ENCODE data around the gene ROBO1. TPM values are rescaled to one million over a fixed set of nuclear protein-coding genes. Genes with fewer than 3 reads are reported as not detected.
"Not testable (repeated sequence)": the region's sequence is repeated elsewhere in the genome, so short reads cannot be mapped to it uniquely, and the experiment has no call there.

Gene ROBO1
- total RNA-seq, 1 donor from 2014 or later = 43.7 TPM

DNA sequence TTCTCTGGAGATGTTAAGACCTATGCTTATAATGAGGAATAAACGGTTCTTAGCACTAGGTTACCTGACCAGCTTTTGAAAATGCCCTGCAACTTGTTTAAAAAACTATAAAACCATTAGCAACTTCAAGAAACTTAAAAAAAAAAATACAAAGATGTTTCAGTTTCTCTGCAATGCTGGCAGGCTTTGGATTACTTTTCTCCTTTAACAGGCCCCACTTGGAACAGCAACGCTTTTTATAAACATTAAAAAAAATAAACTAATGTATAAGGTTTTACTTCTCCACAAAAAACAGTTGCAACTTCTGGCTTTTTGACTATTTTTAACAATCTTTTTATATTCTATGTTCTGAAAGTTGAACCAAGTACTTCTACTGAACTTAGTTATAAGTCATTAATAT is 1006.7 kb downstream of the ROBO1 start:
- Mint-ChIP-seq H3K27me3 (ENCODE audit: low read depth) (no peaks in the 10 kb centered on the region), H3K4me3 (ENCODE audit: unreplicated experiment) (no peak overlapping the region), H3K9me3 (ENCODE audit: low read depth) (no peaks in the 10 kb centered on the region), H3K36me3 (ENCODE audit: low read depth) (no peaks in the 10 kb centered on the region), H3K4me1 (ENCODE audit: low read depth) (peaks cover 5% of the 10 kb centered on the region), H3K27ac (ENCODE audit: unreplicated experiment) (no peak overlapping the region)
- no peak for DNase-seq (ENCODE audit: low spot score)
- TF ChIP-seq, protein P1, sequence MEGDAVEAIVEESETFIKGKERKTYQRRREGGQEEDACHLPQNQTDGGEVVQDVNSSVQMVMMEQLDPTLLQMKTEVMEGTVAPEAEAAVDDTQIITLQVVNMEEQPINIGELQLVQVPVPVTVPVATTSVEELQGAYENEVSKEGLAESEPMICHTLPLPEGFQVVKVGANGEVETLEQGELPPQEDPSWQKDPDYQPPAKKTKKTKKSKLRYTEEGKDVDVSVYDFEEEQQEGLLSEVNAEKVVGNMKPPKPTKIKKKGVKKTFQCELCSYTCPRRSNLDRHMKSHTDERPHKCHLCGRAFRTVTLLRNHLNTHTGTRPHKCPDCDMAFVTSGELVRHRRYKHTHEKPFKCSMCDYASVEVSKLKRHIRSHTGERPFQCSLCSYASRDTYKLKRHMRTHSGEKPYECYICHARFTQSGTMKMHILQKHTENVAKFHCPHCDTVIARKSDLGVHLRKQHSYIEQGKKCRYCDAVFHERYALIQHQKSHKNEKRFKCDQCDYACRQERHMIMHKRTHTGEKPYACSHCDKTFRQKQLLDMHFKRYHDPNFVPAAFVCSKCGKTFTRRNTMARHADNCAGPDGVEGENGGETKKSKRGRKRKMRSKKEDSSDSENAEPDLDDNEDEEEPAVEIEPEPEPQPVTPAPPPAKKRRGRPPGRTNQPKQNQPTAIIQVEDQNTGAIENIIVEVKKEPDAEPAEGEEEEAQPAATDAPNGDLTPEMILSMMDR (IDR thresholded peaks at IDR 0.05) = no peak

DNA sequence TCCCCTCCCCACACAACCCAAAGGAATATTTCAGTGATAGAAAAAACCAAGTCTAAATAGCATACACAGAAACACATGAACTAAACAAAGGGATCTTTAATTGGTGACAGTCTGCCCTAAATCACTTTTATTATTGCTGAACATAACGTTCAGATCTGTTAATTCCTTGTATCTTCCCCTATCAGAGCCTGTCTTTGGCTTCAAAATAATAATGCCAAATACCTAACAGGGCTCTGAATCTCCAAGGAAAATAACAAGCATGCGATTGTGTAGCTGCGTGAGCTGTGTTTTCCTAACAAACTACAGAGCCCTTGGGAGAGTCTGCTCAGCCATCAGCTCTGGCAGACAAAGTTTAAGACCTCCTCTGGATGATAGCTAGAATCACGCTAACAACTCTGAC is 1010.1 kb downstream of the ROBO1 start:
- H3K27ac Mint-ChIP-seq (ENCODE audit: unreplicated experiment) = no peak overlapping the region
- peaks cover 12% of the 10 kb centered on the region for H3K4me1 Mint-ChIP-seq (ENCODE audit: low read depth)
- H3K4me3 Mint-ChIP-seq (ENCODE audit: unreplicated experiment) = no peak overlapping the region
- DNase-seq (ENCODE audit: low spot score) = no peak
- H3K27me3 Mint-ChIP-seq (ENCODE audit: low read depth) = no peaks in the 10 kb centered on the region
- no peaks in the 10 kb centered on the region for H3K9me3 Mint-ChIP-seq (ENCODE audit: low read depth)
- TF ChIP-seq, protein P1 (IDR thresholded peaks at IDR 0.05) = no peak
- H3K36me3 Mint-ChIP-seq (ENCODE audit: low read depth) = no peaks in the 10 kb centered on the region

DNA sequence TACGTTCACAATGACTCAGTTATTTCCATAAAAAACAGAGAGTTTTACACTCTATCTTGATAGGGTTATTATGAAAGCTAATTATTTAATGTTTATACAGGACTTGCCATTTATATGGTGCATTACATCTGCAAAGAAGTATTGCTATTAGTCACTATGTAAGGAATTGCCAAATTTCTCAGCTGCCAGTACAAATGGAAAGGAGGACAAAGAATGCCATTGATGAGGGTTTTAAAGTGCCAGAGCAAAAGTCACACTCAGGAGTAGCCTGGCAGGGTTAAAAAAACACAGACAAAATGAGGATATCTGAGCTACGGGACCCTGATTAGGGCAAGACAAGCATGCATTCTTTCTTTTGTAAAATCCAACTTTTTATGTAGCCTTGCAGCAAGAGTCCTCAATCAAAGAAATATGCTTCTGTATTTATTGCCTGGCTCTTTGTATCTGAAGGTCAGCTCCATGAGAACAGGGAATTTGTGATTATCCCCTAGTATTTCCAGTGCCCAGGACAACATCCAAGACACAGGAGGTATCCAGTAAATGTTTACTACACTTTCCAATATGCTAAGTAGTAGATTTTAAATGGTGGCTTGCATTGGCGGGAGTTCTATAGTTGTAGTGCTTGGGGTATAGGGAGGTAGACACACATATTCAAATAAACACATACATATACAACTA is 1013.6 kb downstream of the ROBO1 start:
- H3K27ac Mint-ChIP-seq (ENCODE audit: unreplicated experiment) = peak overlapping the region; percentile 5
- TF ChIP-seq, protein P1 (IDR thresholded peaks at IDR 0.05) = no peak
- no peak overlapping the region for H3K4me3 Mint-ChIP-seq (ENCODE audit: unreplicated experiment)
- H3K36me3 Mint-ChIP-seq (ENCODE audit: low read depth) = no peaks in the 10 kb centered on the region
- no peaks in the 10 kb centered on the region for H3K9me3 Mint-ChIP-seq (ENCODE audit: low read depth)
- no peaks in the 10 kb centered on the region for H3K27me3 Mint-ChIP-seq (ENCODE audit: low read depth)
- DNase-seq (ENCODE audit: low spot score) = no peak
- H3K4me1 Mint-ChIP-seq (ENCODE audit: low read depth) = peaks cover 23% of the 10 kb centered on the region

DNA sequence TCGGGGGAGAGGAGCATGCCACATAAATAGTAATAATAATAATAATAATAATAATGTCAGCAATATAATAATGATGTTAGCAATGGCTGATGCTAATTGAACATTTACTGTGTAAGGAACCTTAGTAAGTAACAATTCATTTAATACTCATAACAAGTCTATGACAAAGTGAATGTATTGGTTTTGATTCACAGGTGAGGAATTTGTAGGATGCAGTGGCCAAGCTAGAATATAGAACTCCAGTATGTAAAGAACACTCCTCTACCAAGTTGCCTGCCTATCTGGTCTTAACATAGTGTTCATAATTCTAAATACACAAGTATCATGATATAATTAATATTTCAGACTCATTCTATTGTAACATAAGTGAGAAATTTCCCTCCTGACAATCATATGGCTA is 1016.5 kb downstream of the ROBO1 start:
- Mint-ChIP-seq H3K9me3 (ENCODE audit: low read depth) (no peaks in the 10 kb centered on the region), H3K27me3 (ENCODE audit: low read depth) (no peaks in the 10 kb centered on the region), H3K27ac (ENCODE audit: unreplicated experiment) (no peak overlapping the region), H3K36me3 (ENCODE audit: low read depth) (no peaks in the 10 kb centered on the region), H3K4me1 (ENCODE audit: low read depth) (peaks cover 23% of the 10 kb centered on the region), H3K4me3 (ENCODE audit: unreplicated experiment) (no peak overlapping the region)
- TF ChIP-seq, protein P1 (IDR thresholded peaks at IDR 0.05) = no peak
- no peak for DNase-seq (ENCODE audit: low spot score)

DNA sequence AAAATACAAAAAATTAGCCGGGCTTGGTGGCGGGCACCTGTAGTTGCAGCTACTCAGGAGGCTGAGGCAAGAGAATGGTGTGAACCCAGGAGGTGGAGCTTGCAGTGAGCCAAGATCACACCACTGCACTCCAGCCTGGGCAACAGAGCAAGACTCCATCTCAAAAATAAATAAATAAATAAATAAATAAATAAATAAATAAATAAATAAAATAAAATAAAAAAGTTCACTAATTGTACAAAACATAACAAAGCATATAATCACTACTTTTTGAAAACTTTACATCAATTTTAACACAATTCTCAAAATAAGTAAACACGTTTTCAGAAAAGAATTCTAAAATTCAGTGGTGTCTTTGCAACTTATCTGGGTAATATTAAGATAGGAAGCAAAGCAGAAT is 1017.5 kb downstream of the ROBO1 start:
- not testable (repeated sequence) for H3K4me3 Mint-ChIP-seq (ENCODE audit: unreplicated experiment); H3K9me3 Mint-ChIP-seq (ENCODE audit: low read depth); DNase-seq (ENCODE audit: low spot score); H3K27me3 Mint-ChIP-seq (ENCODE audit: low read depth); H3K36me3 Mint-ChIP-seq (ENCODE audit: low read depth); H3K27ac Mint-ChIP-seq (ENCODE audit: unreplicated experiment)
- H3K4me1 Mint-ChIP-seq (ENCODE audit: low read depth) = peaks cover 23% of the 10 kb centered on the region

DNA sequence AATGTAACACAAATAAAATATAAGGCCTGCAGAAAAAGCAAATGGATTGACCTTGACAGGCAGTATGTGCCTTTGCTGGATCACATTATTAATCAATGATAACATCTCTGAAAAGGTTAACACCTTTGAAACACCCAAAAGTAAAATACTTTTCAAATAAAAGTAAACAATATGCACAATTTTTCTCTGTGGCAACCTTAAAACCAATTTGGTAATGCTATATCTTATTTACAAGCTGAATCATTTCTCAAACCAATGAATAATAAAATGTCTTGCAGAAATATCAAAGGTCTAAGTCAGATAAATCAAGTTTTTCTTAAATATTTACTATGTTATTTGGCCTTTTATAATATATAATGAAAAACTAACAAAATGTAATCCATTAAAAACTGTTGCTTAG is 1018.7 kb downstream of the ROBO1 start:
- Mint-ChIP-seq H3K9me3 (ENCODE audit: low read depth) (no peaks in the 10 kb centered on the region), H3K27ac (ENCODE audit: unreplicated experiment) (no peak overlapping the region), H3K36me3 (ENCODE audit: low read depth) (peaks cover 3% of the 10 kb centered on the region), H3K4me1 (ENCODE audit: low read depth) (peaks cover 16% of the 10 kb centered on the region), H3K27me3 (ENCODE audit: low read depth) (no peaks in the 10 kb centered on the region), H3K4me3 (ENCODE audit: unreplicated experiment) (no peak overlapping the region)
- TF ChIP-seq, protein P1 (IDR thresholded peaks at IDR 0.05) = no peak
- DNase-seq (ENCODE audit: low spot score) = no peak
